H9 (cell line): Measurements from ENCODE around the gene GOLGA8O. TPM values are rescaled to one million over a fixed set of nuclear protein-coding genes. Genes with fewer than 3 reads are reported as not detected.
"Not testable (repeated sequence)": the region's sequence is repeated elsewhere in the genome, so short reads cannot be mapped to it uniquely, and the experiment has no call there.

Source experiments
- DNase-seq: peaks from one replicate; pipeline ENCODE4 v3.0.0-alpha.2; 2017
- H2AFZ ChIP-seq: one replicate; pipeline ENCODE4 v1.6.1; 2013; ENCODE audit warnings: mild to moderate bottlenecking, low read length, control low read depth, moderate library complexity
- H2AK5ac ChIP-seq: 2 replicates; pipeline ENCODE4 v1.6.1; 2013; ENCODE audit warnings: low read length, control low read depth, mixed read lengths; ENCODE audit not compliant: insufficient read length
- H2BK120ac ChIP-seq: one replicate; pipeline ENCODE4 v1.6.1; 2013; ENCODE audit warnings: low read depth, mild to moderate bottlenecking, low read length, control low read depth, inconsistent platforms; ENCODE audit not compliant: poor library complexity, severe bottlenecking
- H2BK12ac ChIP-seq: 2 replicates; pipeline ENCODE4 v1.6.1; 2013; ENCODE audit warnings: low read length, control low read depth, mixed read lengths, low read depth; ENCODE audit not compliant: insufficient read length
- H2BK15ac ChIP-seq: 2 replicates; pipeline ENCODE4 v1.6.1; 2013; ENCODE audit warnings: low read depth, low read length, control low read depth
- H2BK20ac ChIP-seq: one replicate; pipeline ENCODE4 v1.6.1; 2013; ENCODE audit warnings: low read depth, mild to moderate bottlenecking, low read length, control low read depth, inconsistent platforms; ENCODE audit not compliant: poor library complexity, severe bottlenecking
- H2BK5ac ChIP-seq: 2 replicates; pipeline ENCODE4 v1.6.1; 2013; ENCODE audit warnings: low read length, control low read depth, mixed read lengths; ENCODE audit not compliant: insufficient read length
- H3K14ac ChIP-seq: 2 replicates; pipeline ENCODE4 v1.6.1; 2013; ENCODE audit warnings: low read length, control low read depth; ENCODE audit not compliant: insufficient read depth
- H3K18ac ChIP-seq: 2 replicates; pipeline ENCODE4 v1.6.1; 2013; ENCODE audit warnings: low read depth, mild to moderate bottlenecking, mixed read lengths, low read length, control low read depth; ENCODE audit not compliant: insufficient read length
- H3K23ac ChIP-seq: 2 replicates; pipeline ENCODE4 v1.6.1; 2013; ENCODE audit warnings: low read length, control low read depth, mixed read lengths, low read depth; ENCODE audit not compliant: insufficient read length
- H3K23me2 ChIP-seq: 2 replicates; pipeline ENCODE4 v1.6.1; 2013; ENCODE audit warnings: low read depth, mild to moderate bottlenecking, mixed read lengths, low read length, control low read depth; ENCODE audit not compliant: insufficient read length, poor library complexity, severe bottlenecking
- H3K27ac ChIP-seq: 2 replicates; pipeline ENCODE4 v1.5.1; 2013; ENCODE audit warnings: low read length, control low read depth, mixed read lengths, low read depth; ENCODE audit not compliant: insufficient read length
- H3K27me3 ChIP-seq: 2 replicates; pipeline ENCODE4 v1.6.1; 2013; ENCODE audit warnings: low read length, control low read depth, inconsistent platforms; ENCODE audit not compliant: insufficient read depth
- H3K4ac ChIP-seq: 2 replicates; pipeline ENCODE4 v1.6.1; 2013; ENCODE audit warnings: low read depth, mild to moderate bottlenecking, control low read depth, inconsistent platforms, low read length, moderate library complexity
- H3K4me1 ChIP-seq: 2 replicates; pipeline ENCODE4 v1.6.1; 2013; ENCODE audit warnings: low read length, control low read depth, inconsistent platforms; ENCODE audit not compliant: insufficient read depth
- H3K4me2 ChIP-seq: 2 replicates; pipeline ENCODE4 v1.6.1; 2013; ENCODE audit warnings: low read length, control low read depth, mixed read lengths; ENCODE audit not compliant: insufficient read length, insufficient read depth
- H3K56ac ChIP-seq: 2 replicates; pipeline ENCODE4 v1.6.1; 2013; ENCODE audit warnings: low read depth, mild to moderate bottlenecking, mixed read lengths, low read length, control low read depth; ENCODE audit not compliant: insufficient read length
- H3K79me1 ChIP-seq: 2 replicates; pipeline ENCODE4 v1.6.1; 2013; ENCODE audit warnings: low read depth, mild to moderate bottlenecking, moderate library complexity, low read length, control low read depth, inconsistent platforms; ENCODE audit not compliant: insufficient read depth, poor library complexity, severe bottlenecking
- H3K79me2 ChIP-seq: 2 replicates; pipeline ENCODE4 v1.6.1; 2013; ENCODE audit warnings: low read length, control low read depth, inconsistent platforms; ENCODE audit not compliant: insufficient read depth
- H3K9ac ChIP-seq: 2 replicates; pipeline ENCODE4 v1.6.1; 2013; ENCODE audit warnings: low read length, control low read depth, mixed read lengths; ENCODE audit not compliant: insufficient read length; ENCODE audit errors: extremely low read depth
- H3K9me3 ChIP-seq: one replicate; pipeline ENCODE4 v1.6.1; 2013; ENCODE audit warnings: low read depth, low read length, inconsistent platforms; ENCODE audit not compliant: control insufficient read depth
- H3T11ph ChIP-seq: one replicate; pipeline ENCODE4 v1.6.1; 2013; ENCODE audit warnings: mild to moderate bottlenecking, low read length, control low read depth, inconsistent platforms
- H4K20me1 ChIP-seq: one replicate; pipeline ENCODE4 v1.6.1; 2013; ENCODE audit not compliant: control insufficient read depth, insufficient read length, insufficient read depth
- H4K5ac ChIP-seq: 2 replicates; pipeline ENCODE4 v1.6.1; 2013; ENCODE audit warnings: low read depth, mild to moderate bottlenecking, mixed read lengths, low read length, control low read depth; ENCODE audit not compliant: insufficient read length
- H4K8ac ChIP-seq: replicated peaks from 2 replicates; pipeline ENCODE4 v1.6.1; 2013; ENCODE audit warnings: low read length, control low read depth, mixed read lengths, low read depth; ENCODE audit not compliant: insufficient read length
- H4K91ac ChIP-seq: 2 replicates; pipeline ENCODE4 v1.6.1; 2013; ENCODE audit warnings: low read depth, mild to moderate bottlenecking, moderate library complexity, mixed read lengths, low read length, control low read depth; ENCODE audit not compliant: insufficient read length
- H3K27ac Mint-ChIP-seq, 3 experiments: 2 replicates in 2 of 3; 3 replicates in 1 of 3; pipeline ENCODE4 v1.8.0; 2020 to 2021; ENCODE audit warnings: mixed read lengths in 3 of 3, mild to moderate bottlenecking in 1 of 3, moderate library complexity in 1 of 3
- H3K27me3 Mint-ChIP-seq: 2 replicates; pipeline ENCODE4 v1.8.0; 2021; ENCODE audit warnings: low read depth, mild to moderate bottlenecking, moderate library complexity, mixed read lengths
- H3K36me3 Mint-ChIP-seq, 3 experiments: 2 replicates in 2 of 3; 3 replicates in 1 of 3; pipeline ENCODE4 v1.8.0; 2020 to 2021; ENCODE audit warnings: low read depth in 3 of 3, mixed read lengths in 3 of 3; ENCODE audit not compliant: insufficient read depth in 1 of 3
- H3K4me1 Mint-ChIP-seq, 2 experiments: 2 replicates each; pipeline ENCODE4 v1.8.0; 2020; ENCODE audit warnings: mixed read lengths in 2 of 2
- H3K4me3 Mint-ChIP-seq, 2 experiments: 2 replicates in 1 of 2; 3 replicates in 1 of 2; pipeline ENCODE4 v1.8.0; 2020 to 2021; ENCODE audit warnings: mild to moderate bottlenecking in 2 of 2, mixed read lengths in 2 of 2, moderate library complexity in 1 of 2
- H3K9me3 Mint-ChIP-seq, 2 experiments: 2 replicates in 1 of 2; 3 replicates in 1 of 2; pipeline ENCODE4 v1.8.0; 2020; ENCODE audit warnings: mild to moderate bottlenecking in 2 of 2, mixed read lengths in 2 of 2, moderate library complexity in 1 of 2
- WGBS: extraction: QIAGEN DNeasy Blood & Tissue Kit; methylation state at CpG from one replicate; pipeline ENCODE4 v1.1.7; 2013; ENCODE audit warnings: missing lambda C conversion rate, low lambda C conversion rate, mixed read lengths; ENCODE audit not compliant: insufficient read length; ENCODE audit errors: extremely low coverage; 5-methylcytosine and 5-hydroxymethylcytosine counted together
- total RNA-seq: library from RNA; stranded (reverse); gene quantifications from 2 replicates; pipeline ENCODE4 v1.2.1, GENCODE V29; 2021

GOLGA8O gene
- total RNA-seq, 1 experiment from 2014 or later, result not detected

- H3K4me1 ChIP-seq, H3T11ph ChIP-seq, H3K79me2 ChIP-seq, H3K27me3 Mint-ChIP-seq, H3K23me2 ChIP-seq, H2BK20ac ChIP-seq, H4K91ac ChIP-seq, H4K8ac ChIP-seq, H3K9me3 ChIP-seq, H3K9ac ChIP-seq, H3K9me3 Mint-ChIP-seq, H2BK15ac ChIP-seq, H2BK5ac ChIP-seq, H3K27me3 ChIP-seq, H3K4ac ChIP-seq, H3K56ac ChIP-seq, DNase-seq, H2BK12ac ChIP-seq, H2AK5ac ChIP-seq, H2AFZ ChIP-seq, H3K79me1 ChIP-seq, H3K4me2 ChIP-seq, H3K27ac ChIP-seq, H3K18ac ChIP-seq, H3K23ac ChIP-seq, H3K14ac ChIP-seq, H2BK120ac ChIP-seq, H3K27ac Mint-ChIP-seq, H3K4me1 Mint-ChIP-seq, H3K4me3 Mint-ChIP-seq, H4K20me1 ChIP-seq, H4K5ac ChIP-seq, H3K36me3 Mint-ChIP-seq: not testable (repeated sequence)
- no CpG with 5 or more reads among the region's 8 CpGs for WGBS
Measured at GRCh38 chr15:32396522-32396921, 58.9 kb downstream of the GOLGA8O start.

Other genes with a start within 250 kb of the GOLGA8O start
- gene GOLGA8K, start 52.3 kb downstream of the GOLGA8O start, total RNA-seq, result 0.85 TPM in 1 of 2 replicates, not detected in the other
- gene GOLGA8N, start 137.8 kb upstream of the GOLGA8O start, total RNA-seq, result 0.50 and 0.57 TPM in 2 replicates
- 94.2 and 94.4 TPM in 2 replicates for gene ARHGAP11A, start 159.9 kb upstream of the GOLGA8O start, total RNA-seq
- gene SCG5, start 186.1 kb upstream of the GOLGA8O start, total RNA-seq, result 23.9 and 24.2 TPM in 2 replicates